ENCODE measurements around the gene RPS6KA3.

DNA sequence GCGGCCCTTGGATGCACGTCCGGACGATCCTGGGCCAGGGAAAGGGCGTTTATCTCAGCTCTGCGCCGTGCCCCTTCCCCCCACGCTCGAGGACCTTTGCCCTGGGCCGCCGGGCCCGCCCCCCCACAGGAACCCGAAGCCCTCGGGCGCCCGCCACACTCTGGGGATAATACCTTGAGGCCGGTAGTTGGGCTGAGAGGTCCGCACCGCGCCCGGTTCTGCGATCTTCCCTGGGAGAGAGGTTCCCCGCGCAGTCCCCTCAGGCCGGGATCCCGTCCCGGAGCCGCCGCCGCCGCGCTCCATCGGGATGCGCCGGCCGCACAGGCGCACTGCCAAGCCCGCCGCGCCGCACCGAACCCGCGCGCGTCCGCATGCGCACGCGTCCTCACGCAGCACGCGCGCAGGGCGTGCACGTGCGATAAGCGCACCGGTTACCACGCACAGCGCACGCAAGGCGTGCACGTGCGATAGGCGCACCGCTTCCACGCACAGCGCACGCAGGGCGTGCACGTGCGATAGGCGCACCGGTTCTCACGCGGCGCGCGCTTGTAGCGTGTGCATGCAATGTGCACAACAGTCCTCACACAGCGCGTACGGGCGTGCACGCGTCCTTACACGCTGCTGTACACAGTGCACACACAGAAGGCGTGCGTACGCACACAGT is 150.0 kb downstream of the RPS6KA3 start, which contains the start of gene MAP7D2:
- TF ChIP-seq, protein P1, sequence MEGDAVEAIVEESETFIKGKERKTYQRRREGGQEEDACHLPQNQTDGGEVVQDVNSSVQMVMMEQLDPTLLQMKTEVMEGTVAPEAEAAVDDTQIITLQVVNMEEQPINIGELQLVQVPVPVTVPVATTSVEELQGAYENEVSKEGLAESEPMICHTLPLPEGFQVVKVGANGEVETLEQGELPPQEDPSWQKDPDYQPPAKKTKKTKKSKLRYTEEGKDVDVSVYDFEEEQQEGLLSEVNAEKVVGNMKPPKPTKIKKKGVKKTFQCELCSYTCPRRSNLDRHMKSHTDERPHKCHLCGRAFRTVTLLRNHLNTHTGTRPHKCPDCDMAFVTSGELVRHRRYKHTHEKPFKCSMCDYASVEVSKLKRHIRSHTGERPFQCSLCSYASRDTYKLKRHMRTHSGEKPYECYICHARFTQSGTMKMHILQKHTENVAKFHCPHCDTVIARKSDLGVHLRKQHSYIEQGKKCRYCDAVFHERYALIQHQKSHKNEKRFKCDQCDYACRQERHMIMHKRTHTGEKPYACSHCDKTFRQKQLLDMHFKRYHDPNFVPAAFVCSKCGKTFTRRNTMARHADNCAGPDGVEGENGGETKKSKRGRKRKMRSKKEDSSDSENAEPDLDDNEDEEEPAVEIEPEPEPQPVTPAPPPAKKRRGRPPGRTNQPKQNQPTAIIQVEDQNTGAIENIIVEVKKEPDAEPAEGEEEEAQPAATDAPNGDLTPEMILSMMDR (IDR thresholded peaks at IDR 0.05; ENCODE audit: low read depth, low read length) = no peak
- TF ChIP-seq EZH2phosphoT487 (IDR thresholded peaks at IDR 0.05; ENCODE audit: low read depth) = no peak

All from OCI-LY3 (cell line).